ELF-1 (cell line): ENCODE measurements around the gene KCNA2.

ENCODE experiments used
- DNase-seq: peaks from one replicate; pipeline ENCODE4 v3.0.0-alpha.2; 2016; ENCODE audit warnings: low read depth, low spot score

KCNA2 gene

GRCh38 chr1:110605901-110606656 lies at the start of gene KCNA2:
Gene KCNA2 (minus strand): TSS chr1:110606358. CDS start chr1:110604782, 1,576 bp downstream.
- peak; percentile 86 for DNase-seq

- no peak for DNase-seq
Observed at GRCh38 chr1:110650609-110651008, 44.5 kb upstream of the KCNA2 start.

GRCh38 chr1:110648417-110648816 lies 42.3 kb upstream of the KCNA2 start:
- no peak for DNase-seq

- no peak for DNase-seq
Observed at GRCh38 chr1:110647254-110647891, 41.2 kb upstream of the KCNA2 start.

GRCh38 chr1:110645821-110646735 lies 39.9 kb upstream of the KCNA2 start:
- no peak for DNase-seq

- DNase-seq = no peak
Observed at GRCh38 chr1:110645211-110645610, 39.1 kb upstream of the KCNA2 start.

GRCh38 chr1:110643879-110644472 lies 37.8 kb upstream of the KCNA2 start:
- no peak for DNase-seq

GRCh38 chr1:110639724-110640386 lies 33.7 kb upstream of the KCNA2 start:
- no peak for DNase-seq

GRCh38 chr1:110638556-110638955 lies 32.4 kb upstream of the KCNA2 start:
- no peak for DNase-seq

GRCh38 chr1:110638058-110638457 lies 31.9 kb upstream of the KCNA2 start:
- no peak for DNase-seq

- no peak for DNase-seq
Observed at GRCh38 chr1:110637475-110637874, 31.3 kb upstream of the KCNA2 start.

- no peak for DNase-seq
Observed at GRCh38 chr1:110636149-110636935, 30.2 kb upstream of the KCNA2 start.

GRCh38 chr1:110635434-110635833 lies 29.3 kb upstream of the KCNA2 start:
- DNase-seq = no peak

GRCh38 chr1:110634455-110635311 lies 28.5 kb upstream of the KCNA2 start:
- no peak for DNase-seq

- DNase-seq = no peak
Observed at GRCh38 chr1:110634086-110634454, 27.9 kb upstream of the KCNA2 start.

- no peak for DNase-seq
Observed at GRCh38 chr1:110633646-110634030, 27.5 kb upstream of the KCNA2 start.

GRCh38 chr1:110631836-110632620 lies 25.9 kb upstream of the KCNA2 start:
- DNase-seq = no peak

GRCh38 chr1:110630839-110631663 lies 24.9 kb upstream of the KCNA2 start:
- DNase-seq = peak; percentile 80
